Activated CD8-positive, alpha-beta memory T cell treated with anti-CD3 and anti-CD28 coated beads for 1 hour (primary cell): ENCODE data around the gene POU6F2.

Experiments used
- DNase-seq, 2 donors: peaks; one replicate each; pipeline ENCODE4 v3.0.0-alpha.2; 2020; ENCODE audit warnings: low read depth in 1 of 2; ENCODE audit errors: extremely low read depth in 1 of 2

The POU6F2 gene

GRCh38 chr7:39069031-39069430 lies 91.3 kb downstream of the POU6F2 start:
- DNase-seq: no peak

GRCh38 chr7:39069896-39070881 lies 92.5 kb downstream of the POU6F2 start:
- DNase-seq: no peak

GRCh38 chr7:39071116-39071515 lies 93.4 kb downstream of the POU6F2 start:
- no peak for DNase-seq

GRCh38 chr7:39073432-39073831 lies 95.7 kb downstream of the POU6F2 start:
- no peak for DNase-seq

- DNase-seq: no peak
Observed at GRCh38 chr7:39075210-39075609, 97.5 kb downstream of the POU6F2 start.

GRCh38 chr7:39083781-39084180 lies 106.1 kb downstream of the POU6F2 start:
- DNase-seq: no peak

- no peak for DNase-seq
Observed at GRCh38 chr7:39084349-39084748, 106.6 kb downstream of the POU6F2 start.

GRCh38 chr7:39085189-39085588 lies 107.5 kb downstream of the POU6F2 start:
- no peak for DNase-seq

- DNase-seq: no peak
Observed at GRCh38 chr7:39085590-39086049, 107.9 kb downstream of the POU6F2 start.

- no peak for DNase-seq
Observed at GRCh38 chr7:39086638-39087360, 109.1 kb downstream of the POU6F2 start.

GRCh38 chr7:39088730-39089593 lies 111.3 kb downstream of the POU6F2 start:
- DNase-seq: no peak

GRCh38 chr7:39091145-39091544 lies 113.4 kb downstream of the POU6F2 start:
- no peak for DNase-seq

GRCh38 chr7:39091774-39092173 lies 114.1 kb downstream of the POU6F2 start:
- no peak for DNase-seq

- DNase-seq: no peak
Observed at GRCh38 chr7:39094731-39095130, 117.0 kb downstream of the POU6F2 start.

- DNase-seq: no peak
Observed at GRCh38 chr7:39095875-39096619, 118.3 kb downstream of the POU6F2 start.

GRCh38 chr7:39098506-39098905 lies 120.8 kb downstream of the POU6F2 start:
- DNase-seq: no peak

- no peak for DNase-seq
Observed at GRCh38 chr7:39099146-39099545, 121.4 kb downstream of the POU6F2 start.

- no peak for DNase-seq
Observed at GRCh38 chr7:39100270-39100669, 122.6 kb downstream of the POU6F2 start.

- DNase-seq: no peak
Observed at GRCh38 chr7:39102234-39102633, 124.5 kb downstream of the POU6F2 start.

GRCh38 chr7:39105720-39106119 lies 128.0 kb downstream of the POU6F2 start:
- no peak for DNase-seq
